Keratinocyte (primary cell): ENCODE measurements around the gene RAD23B. TPM values are rescaled to one million over a fixed set of nuclear protein-coding genes. Genes with fewer than 3 reads are reported as not detected.
A peak's percentile ranks its signal among the peaks of the same experiment; 100 is the strongest.

Source experiments
- DNase-seq: peaks from one replicate; pipeline ENCODE4 v3.0.0-alpha.2; 2011; ENCODE audit warnings: low read depth, missing footprints, low spot score
- FAIRE-seq: peaks from 2 replicates; lab custom pipeline; 2011; peaks lifted over from hg19 to GRCh38; lab: Jason Lieb, UNC
- H2AFZ ChIP-seq: 2 replicates; pipeline ENCODE4 v1.6.0; 2012; ENCODE audit warnings: low read length, control low read depth, inconsistent platforms; ENCODE audit not compliant: control insufficient read depth
- H3K27ac ChIP-seq: 2 replicates; pipeline ENCODE4 v1.5.1; 2011; ENCODE audit warnings: low read length; ENCODE audit not compliant: control insufficient read depth, insufficient read depth
- H3K27me3 ChIP-seq: 3 replicates; pipeline ENCODE4 v1.6.0; 2011; ENCODE audit warnings: low read length; ENCODE audit not compliant: control insufficient read depth, insufficient read depth; ENCODE audit errors: extremely low read depth
- H3K36me3 ChIP-seq, 2 experiments: 2 replicates in 1 of 2; 3 replicates in 1 of 2; pipeline ENCODE4 v1.5.1; 2011; ENCODE audit warnings: low read length in 2 of 2, mild to moderate bottlenecking in 1 of 2; ENCODE audit not compliant: control insufficient read depth in 2 of 2, insufficient read depth in 2 of 2; ENCODE audit errors: extremely low read depth in 1 of 2
- H3K4me1 ChIP-seq: 3 replicates; pipeline ENCODE4 v1.5.1; 2011; ENCODE audit warnings: low read length; ENCODE audit not compliant: control insufficient read depth, insufficient read depth; ENCODE audit errors: extremely low read depth
- H3K4me2 ChIP-seq: 3 replicates; pipeline ENCODE4 v1.6.0; 2011; ENCODE audit warnings: low read depth, low read length; ENCODE audit not compliant: control insufficient read depth, insufficient read depth; ENCODE audit errors: extremely low read depth
- H3K4me3 ChIP-seq, 3 experiments: fragments of 200-600 bp in 1 of 3; sonication (generic) in 1 of 3; 2 replicates in 2 of 3; 3 replicates in 1 of 3; pipeline ENCODE4 v1.5.1; 2011 to 2016; ENCODE audit warnings: low read length in 3 of 3, mild to moderate bottlenecking in 3 of 3, control low read depth in 2 of 3, inconsistent platforms in 1 of 3, low read depth in 1 of 3, mixed read lengths in 1 of 3, mixed run types in 1 of 3, moderate library complexity in 1 of 3; ENCODE audit not compliant: control insufficient read depth in 2 of 3, insufficient read depth in 2 of 3; ENCODE audit errors: extremely low read depth in 1 of 3
- H3K79me2 ChIP-seq: 2 replicates; pipeline ENCODE4 v1.6.0; 2012; ENCODE audit warnings: low read length; ENCODE audit not compliant: control insufficient read depth, insufficient read depth
- H3K9ac ChIP-seq: 3 replicates; pipeline ENCODE4 v1.6.0; 2011; ENCODE audit warnings: low read length; ENCODE audit not compliant: control insufficient read depth, insufficient read depth; ENCODE audit errors: extremely low read depth
- H3K9me1 ChIP-seq: 3 replicates; pipeline ENCODE4 v1.6.0; 2011; ENCODE audit warnings: low read length; ENCODE audit not compliant: control insufficient read depth, insufficient read depth; ENCODE audit errors: extremely low read depth
- H3K9me3 ChIP-seq: 2 replicates; pipeline ENCODE4 v1.5.1; 2012; ENCODE audit warnings: low read depth, low read length; ENCODE audit not compliant: control insufficient read depth
- H4K20me1 ChIP-seq: 3 replicates; pipeline ENCODE4 v1.6.0; 2011; ENCODE audit warnings: low read length; ENCODE audit not compliant: control insufficient read depth, insufficient read depth; ENCODE audit errors: extremely low read depth
- EZH2 ChIP-seq: IDR thresholded peaks from one replicate; pipeline ENCODE4 v1.6.1; 2012; ENCODE audit warnings: inconsistent platforms, mild to moderate bottlenecking, low read length, moderate library complexity
- dilution Hi-C: fragments of 300-500 bp; cut with MboI; formaldehyde crosslinking; loops from one replicate; pipeline ENCODE4 v1.7.0; 2020; ENCODE audit warnings: low sequenced_read_pairs; ENCODE audit not compliant: extremely low pct_ligation_motif_present
- polyA plus RNA-seq, 5 experiments: library from polyadenylated mRNA; depleted of rRNA in 3 of 5; stranded (reverse) in 3 of 5; stranded (forward) in 1 of 5; unstranded in 1 of 5; fragments of >200 nt; gene quantifications; 1 replicate in 1 of 5; 2 replicates in 3 of 5; 3 replicates in 1 of 5; pipeline versions ENCODE4 v1.2.1 to v1.2.3, GENCODE V29; 2011 to 2012; ENCODE audit warnings: missing spikeins in 2 of 5, low read depth in 1 of 5, low replicate concordance in 1 of 5
- TF ChIP-seq, protein P1 (sequence below), 3 experiments: IDR thresholded peaks in 1 of 3; conservative IDR thresholded peaks in 1 of 3; optimal IDR thresholded peaks in 1 of 3; 2 replicates in 2 of 3; 3 replicates in 1 of 3; pipeline versions ENCODE3 to v1.5.1; 2011; ENCODE audit warnings: low read length in 3 of 3, mild to moderate bottlenecking in 3 of 3, moderate library complexity in 2 of 3, control low read depth in 1 of 3, inconsistent platforms in 1 of 3; ENCODE audit not compliant: insufficient read depth in 2 of 3; ENCODE audit errors: extremely low read depth in 1 of 3

RAD23B gene
- polyA plus RNA-seq, 1 donor (not counting 4 experiments of a cell fraction or from before 2014, with no cell fraction given): 168 TPM

- Histone ChIP-seq H3K4me3 (peak overlapping the region; percentile 70 to 97 (median 93)), H3K9me3 (no peaks in the 10 kb centered on the region), H3K9ac (peak overlapping the region; percentile 98), H3K9me1 (peaks cover 2% of the 10 kb centered on the region), H3K27me3 (no peaks in the 10 kb centered on the region), H3K4me2 (peak overlapping the region; percentile 95), H2AFZ (no peak overlapping the region), H3K4me1 (peaks cover 25% of the 10 kb centered on the region), H3K79me2 (peaks cover 80% of the 10 kb centered on the region), H3K36me3 (no peaks in the 10 kb centered on the region), H4K20me1 (peaks cover 55% of the 10 kb centered on the region), H3K27ac (peak overlapping the region; percentile 93)
- dilution Hi-C loops: no loop called here
- DNase-seq: no peak
- TF ChIP-seq EZH2: no peak
- TF ChIP-seq, protein P1, sequence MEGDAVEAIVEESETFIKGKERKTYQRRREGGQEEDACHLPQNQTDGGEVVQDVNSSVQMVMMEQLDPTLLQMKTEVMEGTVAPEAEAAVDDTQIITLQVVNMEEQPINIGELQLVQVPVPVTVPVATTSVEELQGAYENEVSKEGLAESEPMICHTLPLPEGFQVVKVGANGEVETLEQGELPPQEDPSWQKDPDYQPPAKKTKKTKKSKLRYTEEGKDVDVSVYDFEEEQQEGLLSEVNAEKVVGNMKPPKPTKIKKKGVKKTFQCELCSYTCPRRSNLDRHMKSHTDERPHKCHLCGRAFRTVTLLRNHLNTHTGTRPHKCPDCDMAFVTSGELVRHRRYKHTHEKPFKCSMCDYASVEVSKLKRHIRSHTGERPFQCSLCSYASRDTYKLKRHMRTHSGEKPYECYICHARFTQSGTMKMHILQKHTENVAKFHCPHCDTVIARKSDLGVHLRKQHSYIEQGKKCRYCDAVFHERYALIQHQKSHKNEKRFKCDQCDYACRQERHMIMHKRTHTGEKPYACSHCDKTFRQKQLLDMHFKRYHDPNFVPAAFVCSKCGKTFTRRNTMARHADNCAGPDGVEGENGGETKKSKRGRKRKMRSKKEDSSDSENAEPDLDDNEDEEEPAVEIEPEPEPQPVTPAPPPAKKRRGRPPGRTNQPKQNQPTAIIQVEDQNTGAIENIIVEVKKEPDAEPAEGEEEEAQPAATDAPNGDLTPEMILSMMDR (optimal IDR thresholded peaks at IDR 0.05 in 1 of 3, IDR thresholded peaks at IDR 0.05 in 1 of 3, conservative IDR thresholded peaks at IDR 0.05 in 1 of 3; ENCODE audit: extremely low read depth in 1 of 3, insufficient read depth in 2 of 3, low read length in 3 of 3): no peak
- FAIRE-seq: no peak
Observed at GRCh38 chr9:107286057-107286456, 3.0 kb downstream of the RAD23B start.

DNA sequence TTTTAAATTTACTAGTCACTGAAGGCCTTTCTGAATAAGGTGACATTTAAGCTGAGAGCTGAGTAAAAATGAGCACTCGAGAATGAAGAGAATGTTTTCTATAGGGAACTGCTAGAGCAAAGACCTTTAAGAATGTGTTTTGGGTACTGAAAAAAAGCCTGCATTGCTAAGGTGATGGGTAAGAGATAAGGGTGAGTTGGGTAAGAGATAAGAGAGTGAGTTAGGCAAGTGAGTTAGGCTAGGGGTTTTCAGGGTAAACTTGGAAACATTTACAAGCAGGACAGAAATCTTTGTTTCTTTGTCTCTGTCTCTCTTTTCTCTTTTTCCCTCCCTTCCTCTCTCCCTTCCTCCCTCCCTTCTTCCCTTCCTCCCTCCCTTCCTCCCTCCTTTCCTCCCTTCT, 5.6 kb downstream of the RAD23B start:
- dilution Hi-C loops: no loop called here
- no peak for FAIRE-seq
- peaks cover 24% of the 10 kb centered on the region for H3K4me1 ChIP-seq
- peaks cover 2% of the 10 kb centered on the region for H3K9me1 ChIP-seq
- H3K27ac ChIP-seq: no peak overlapping the region
- no peak overlapping the region for H3K4me3 ChIP-seq
- no peak overlapping the region for H3K4me2 ChIP-seq
- no peaks in the 10 kb centered on the region for H3K36me3 ChIP-seq
- H3K9me3 ChIP-seq: no peaks in the 10 kb centered on the region
- DNase-seq: no peak
- H3K27me3 ChIP-seq: no peaks in the 10 kb centered on the region
- H2AFZ ChIP-seq: no peak overlapping the region
- peaks cover 100% of the 10 kb centered on the region for H3K79me2 ChIP-seq
- TF ChIP-seq, protein P1 (optimal IDR thresholded peaks at IDR 0.05 in 1 of 3, IDR thresholded peaks at IDR 0.05 in 1 of 3, conservative IDR thresholded peaks at IDR 0.05 in 1 of 3; ENCODE audit: extremely low read depth in 1 of 3, insufficient read depth in 2 of 3, low read length in 3 of 3): no peak
- TF ChIP-seq EZH2: no peak
- peaks cover 60% of the 10 kb centered on the region for H4K20me1 ChIP-seq
- H3K9ac ChIP-seq: no peak overlapping the region
